GM12878 (cell line): ENCODE results near the gene CLEC16A.

Source experiments
- CTCF ChIP-seq, 3 experiments: IDR thresholded peaks in 2 of 3; conservative IDR thresholded peaks in 1 of 3; 2 replicates each; pipeline ENCODE4 v1.5.1; 2011; ENCODE audit warnings: low read depth in 3 of 3, low read length in 3 of 3, mild to moderate bottlenecking in 3 of 3, control low read depth in 2 of 3, moderate library complexity in 2 of 3, inconsistent platforms in 1 of 3, mixed read lengths in 1 of 3; ENCODE audit not compliant: control insufficient read depth in 2 of 3, insufficient read depth in 1 of 3; ENCODE audit errors: extremely low read depth in 1 of 3
- PKNOX1 ChIP-seq: fragments of 450-650 bp; IDR thresholded peaks from 2 replicates; pipeline ENCODE4 v1.6.1; 2016; ENCODE audit warnings: mild to moderate bottlenecking
- POLR2AphosphoS5 ChIP-seq: IDR thresholded peaks from 2 replicates; pipeline ENCODE4 v1.6.1; 2011; ENCODE audit warnings: mild to moderate bottlenecking, low read length, inconsistent platforms
- SMC3 ChIP-seq: IDR thresholded peaks from 2 replicates; pipeline ENCODE4 v1.6.1; 2011; ENCODE audit warnings: low read length, improper control_type of control experiment, borderline replicate concordance

GRCh38 chr16:11029948-11030347 is 85.6 kb downstream of the CLEC16A start:
- no peak for TF ChIP-seq SMC3
- TF ChIP-seq PKNOX1, result no peak
- TF ChIP-seq CTCF (IDR thresholded peaks at IDR 0.05 in 2 of 3, conservative IDR thresholded peaks at IDR 0.05 in 1 of 3; ENCODE audit: control insufficient read depth in 2 of 3, extremely low read depth in 1 of 3, insufficient read depth in 1 of 3, low read depth in 3 of 3, low read length in 3 of 3), result no peak
- no peak for TF ChIP-seq POLR2AphosphoS5
